HG03565 (cell line): ENCODE data around the gene APOC1.

ENCODE experiments used
- ATAC-seq: cut with Tn5 transposase; IDR thresholded peaks from one replicate; pipeline ENCODE4 v1.9.1; 2021; ENCODE audit warnings: mild to moderate bottlenecking, moderate library complexity; ENCODE audit not compliant: unreplicated experiment

Gene APOC1

DNA sequence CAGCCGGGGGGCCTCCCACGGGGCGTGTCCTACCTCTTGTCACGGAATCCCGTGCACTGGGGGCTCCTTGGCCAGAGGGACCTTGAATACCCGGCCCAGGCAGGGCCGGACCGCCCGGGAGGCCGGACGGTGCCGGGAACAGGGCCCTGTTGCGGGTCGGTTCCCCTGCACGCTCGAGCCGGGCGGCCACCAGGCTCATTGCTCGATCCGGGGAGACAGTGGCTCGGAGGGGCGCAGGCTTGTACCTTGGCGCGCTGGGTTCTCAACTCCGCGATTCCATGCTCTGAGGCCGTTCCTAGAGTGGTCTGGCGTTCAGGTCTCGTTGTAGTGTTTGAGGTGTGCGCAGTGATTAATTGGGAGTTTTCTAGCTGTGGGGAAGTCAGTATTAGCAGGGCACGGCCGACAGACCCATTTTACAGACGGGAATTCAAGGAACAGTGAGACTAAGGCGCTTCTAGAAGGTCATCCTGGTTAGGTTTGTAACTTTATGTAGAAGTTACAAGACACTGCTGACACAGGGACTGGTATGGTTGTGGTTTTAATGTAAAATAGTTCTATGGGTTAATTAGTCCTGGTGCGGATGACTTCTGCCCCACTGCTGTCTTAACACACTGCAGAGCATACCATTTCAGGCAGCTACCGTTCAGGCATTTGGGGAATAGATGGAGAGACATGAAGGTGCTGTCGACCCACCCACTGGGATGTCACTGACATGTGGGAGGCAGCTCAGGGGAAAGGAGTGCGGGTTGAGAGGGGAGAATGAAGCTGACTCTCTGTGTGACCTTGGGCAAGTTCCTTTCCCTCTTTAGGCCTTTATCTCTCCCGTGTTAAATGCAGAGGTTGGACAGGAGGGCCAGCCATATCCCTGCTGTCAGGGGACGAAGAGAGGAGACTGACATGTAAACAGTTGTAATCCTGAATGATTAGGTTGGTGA is 41.4 kb downstream of the APOC1 start:
- ATAC-seq: no peak

DNA sequence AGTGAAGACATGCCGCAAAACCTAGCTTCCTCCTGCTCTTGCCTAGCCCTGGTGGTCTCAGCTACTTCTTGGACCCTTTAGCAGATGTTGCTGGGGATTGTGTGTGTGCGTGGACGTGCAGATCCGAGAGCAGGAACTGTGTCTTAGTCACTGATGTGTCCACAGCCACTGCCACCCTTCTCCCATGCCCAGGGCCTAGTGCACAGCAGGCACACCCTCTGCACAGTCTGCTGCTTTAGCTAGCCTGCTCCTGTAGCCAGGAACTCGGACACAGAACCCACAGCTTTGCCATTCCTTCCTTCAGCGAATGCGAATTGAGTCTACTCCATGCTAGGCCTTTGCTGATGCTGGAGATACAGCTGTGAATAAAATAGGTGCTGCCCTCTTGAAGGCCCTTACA is 43.1 kb downstream of the APOC1 start:
- ATAC-seq: no peak

DNA sequence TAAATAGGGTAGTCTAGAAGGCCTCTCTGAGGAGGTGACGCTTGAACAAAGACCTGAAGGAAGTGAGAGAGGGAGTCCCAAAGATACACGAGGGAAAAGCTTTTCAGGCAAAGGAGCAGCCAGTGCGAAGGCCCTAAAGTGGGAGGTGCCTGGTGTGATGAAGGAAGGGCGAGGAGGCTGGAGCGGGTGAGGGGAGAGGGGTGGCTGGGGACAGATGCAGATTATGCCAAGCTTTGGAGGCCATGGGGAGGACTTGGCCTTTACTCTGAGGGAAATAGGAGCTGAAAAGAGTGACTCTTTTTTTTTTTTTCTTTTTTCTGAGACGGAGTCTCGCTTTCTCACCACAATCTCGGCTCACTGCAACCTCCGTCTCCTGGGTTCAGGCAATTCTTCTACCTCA is 43.7 kb downstream of the APOC1 start:
- no peak for ATAC-seq

DNA sequence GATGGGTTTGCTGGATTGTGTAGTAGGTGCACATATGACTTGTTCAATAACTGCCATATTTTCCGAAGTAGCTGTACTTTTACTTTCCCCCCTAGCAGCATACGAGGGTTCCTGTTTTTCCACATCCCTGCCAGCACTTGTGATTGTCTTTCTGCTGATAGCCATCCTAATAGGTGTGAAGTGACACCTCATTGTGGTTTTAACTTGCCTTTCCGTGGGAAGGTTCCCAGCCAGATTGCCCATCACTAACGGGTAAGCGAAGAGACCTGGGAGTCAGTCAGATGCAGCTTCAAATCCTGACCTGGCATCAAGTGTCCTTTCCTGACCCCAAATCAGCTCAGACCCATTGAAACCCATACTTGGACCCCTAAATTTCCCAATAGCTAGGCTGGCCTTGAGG is 45.3 kb downstream of the APOC1 start:
- ATAC-seq: no peak

DNA sequence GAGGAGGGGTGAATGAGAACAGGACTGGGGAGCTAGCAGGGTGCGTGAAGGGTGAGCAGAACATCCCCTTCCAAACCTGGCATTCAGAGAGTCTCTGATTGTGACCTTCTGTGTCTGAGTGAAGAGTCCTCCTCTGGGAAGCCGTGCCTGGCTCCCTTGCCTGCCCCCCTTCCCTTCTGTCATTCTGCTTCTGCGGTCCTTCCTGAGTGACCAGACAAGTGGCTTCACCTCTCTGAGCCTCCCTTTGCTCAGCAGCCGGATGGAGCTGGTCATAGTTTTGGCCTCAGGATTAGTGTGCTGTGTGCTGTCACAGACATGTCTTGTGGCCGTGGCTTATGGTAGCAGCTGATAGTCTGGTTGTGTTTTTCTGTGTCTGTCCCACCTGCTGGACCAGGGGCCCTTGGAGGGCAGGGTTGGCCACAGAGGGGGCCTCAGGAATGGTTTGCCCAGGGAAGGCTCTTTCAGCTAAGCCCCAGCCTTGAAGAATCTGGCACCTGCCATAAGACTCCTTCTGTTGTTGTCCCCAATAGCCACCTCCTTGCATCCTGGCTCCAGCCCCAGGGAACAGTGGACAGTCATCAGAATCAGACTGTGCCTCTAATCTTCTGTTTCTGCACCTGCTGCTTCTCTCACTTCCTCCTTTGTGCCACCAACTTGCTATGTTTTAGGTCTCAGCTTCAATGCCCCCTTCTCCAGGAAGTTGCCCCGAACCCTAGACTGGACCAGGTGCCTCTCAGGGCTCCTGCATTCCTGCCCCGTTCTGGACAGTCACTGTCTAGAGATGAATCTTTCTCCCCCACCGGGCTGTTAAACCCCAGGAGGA is 46.7 kb downstream of the APOC1 start:
- no peak for ATAC-seq

DNA sequence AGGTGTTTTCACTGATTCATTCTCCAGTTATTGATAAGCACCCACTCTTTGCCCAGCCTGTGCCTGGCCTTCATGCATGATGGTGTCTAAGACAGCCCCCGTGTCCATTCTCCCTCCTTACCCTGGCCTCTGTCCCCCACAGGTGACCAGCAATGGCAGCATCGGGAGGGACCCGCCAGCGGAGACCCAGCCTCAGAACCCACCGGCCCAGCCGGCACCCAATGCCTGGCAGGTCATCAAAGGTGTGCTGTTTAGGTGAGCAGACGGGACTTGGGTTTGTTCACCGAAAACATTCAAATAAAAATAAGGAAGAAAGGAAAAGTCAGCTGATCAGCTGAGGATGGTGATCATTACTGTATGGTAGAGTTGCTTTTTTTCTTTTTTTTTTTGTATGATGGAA is 47.4 kb downstream of the APOC1 start:
- ATAC-seq: no peak

DNA sequence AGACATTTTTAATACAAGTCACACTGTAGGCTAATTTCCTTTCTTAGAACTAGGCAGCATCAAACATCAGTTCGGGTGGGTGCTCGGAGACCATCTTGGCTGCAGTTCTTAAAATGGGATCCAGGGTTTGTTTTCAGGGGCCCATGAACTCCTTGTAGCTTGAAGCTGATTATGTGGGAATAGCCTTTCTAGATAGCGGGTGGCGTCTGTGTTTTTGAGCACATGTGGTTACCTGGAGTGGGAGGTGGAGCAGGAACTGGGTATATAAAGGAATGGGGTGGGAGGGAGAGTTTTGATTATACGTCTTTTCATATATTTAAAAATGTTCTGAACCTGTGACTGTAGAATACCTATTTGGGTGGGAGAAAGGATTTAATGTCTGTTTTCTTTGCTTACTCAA is 53.7 kb downstream of the APOC1 start:
- no peak for ATAC-seq

DNA sequence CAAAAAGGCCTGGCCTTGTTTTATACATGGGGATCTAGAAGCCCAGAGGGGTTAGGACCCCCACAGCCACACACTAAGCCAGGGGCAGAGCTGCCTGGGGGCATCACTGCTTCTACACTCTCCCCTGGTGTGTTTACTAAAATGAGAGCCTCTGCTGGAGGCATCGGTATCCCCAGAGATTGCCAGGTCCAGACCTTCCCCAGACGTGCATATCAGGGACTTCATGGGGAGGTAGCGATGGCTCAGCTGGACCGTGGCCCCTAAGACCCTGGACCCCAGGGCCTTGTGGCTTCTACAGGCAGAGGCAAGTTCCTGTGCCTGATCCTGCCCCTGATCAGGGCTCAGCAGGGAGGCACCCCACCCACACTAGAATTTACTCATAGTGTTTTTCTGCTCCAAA is 54.3 kb downstream of the APOC1 start:
- ATAC-seq: no peak
